ENCODE data around the gene TCIRG1.

TCIRG1 gene

GRCh38 chr11:68006606-68007166 lies 32.1 kb upstream of the TCIRG1 start:
- DNase-seq (ENCODE audit: low read depth), result no peak

GRCh38 chr11:68007498-68008380 lies 31.1 kb upstream of the TCIRG1 start:
- DNase-seq (ENCODE audit: low read depth), result no peak

- no peak for DNase-seq (ENCODE audit: low read depth)
Observed at GRCh38 chr11:68008381-68009337, 30.2 kb upstream of the TCIRG1 start.

- no peak for DNase-seq (ENCODE audit: low read depth)
Observed at GRCh38 chr11:68009391-68010089, 29.3 kb upstream of the TCIRG1 start.

- DNase-seq (ENCODE audit: low read depth), result no peak
Observed at GRCh38 chr11:68010090-68011041, 28.5 kb upstream of the TCIRG1 start, which contains the start of gene ALDH3B1. Gene ALDH3B1, plus strand, starts transcription at chr11:68010327. Its CDS starts 4,971 bp downstream, at chr11:68015298.

GRCh38 chr11:68011051-68011943 lies 27.5 kb upstream of the TCIRG1 start:
- DNase-seq (ENCODE audit: low read depth), result no peak

GRCh38 chr11:68012044-68012842 lies 26.6 kb upstream of the TCIRG1 start:
- no peak for DNase-seq (ENCODE audit: low read depth)

- DNase-seq (ENCODE audit: low read depth), result no peak
Observed at GRCh38 chr11:68012843-68013610, 25.8 kb upstream of the TCIRG1 start.

GRCh38 chr11:68013611-68014156 lies 25.1 kb upstream of the TCIRG1 start:
- no peak for DNase-seq (ENCODE audit: low read depth)

- no peak for DNase-seq (ENCODE audit: low read depth)
Observed at GRCh38 chr11:68014157-68014946, 24.5 kb upstream of the TCIRG1 start.

- no peak for DNase-seq (ENCODE audit: low read depth)
Observed at GRCh38 chr11:68014947-68015447, 23.8 kb upstream of the TCIRG1 start.

GRCh38 chr11:68015467-68015866 lies 23.4 kb upstream of the TCIRG1 start:
- no peak for DNase-seq (ENCODE audit: low read depth)

GRCh38 chr11:68016161-68016903 lies 22.5 kb upstream of the TCIRG1 start:
- DNase-seq (ENCODE audit: low read depth), result no peak

GRCh38 chr11:68016904-68017817 lies 21.7 kb upstream of the TCIRG1 start:
- DNase-seq (ENCODE audit: low read depth), result no peak

All from stimulated activated CD8-positive, alpha-beta memory T cell treated with anti-CD3 and anti-CD28 coated beads, Interleukin-12 subunit alpha, Interleukin-12 subunit beta, amount 100 ng/mL, for 1 hour (primary cell).